SK-N-SH (cell line): Measurements from ENCODE around the gene C14orf119. TPM values are rescaled to one million over a fixed set of nuclear protein-coding genes. Genes with fewer than 3 reads are reported as not detected.

Experiments
- CTCF ChIA-PET: fragments of 300-600, 350-600 bp; formaldehyde crosslinking; extraction: SDS; loops from one replicate; lab custom pipeline; 2021; lab: Yijun Ruan, JAX
- POLR2A ChIA-PET: fragments of 350-600 bp; sonication (Branson Sonifier 250); formaldehyde crosslinking; extraction: SDS; loops from one replicate; lab custom pipeline; 2020; ENCODE audit warnings: antibody characterized with exemption, inconsistent platforms; lab: Yijun Ruan, JAX
- DNase-seq: peaks from one replicate; pipeline ENCODE4 v3.0.0; 2012
- H2AFZ ChIP-seq: fragments of 200-600 bp; sonication (generic); 2 replicates; pipeline ENCODE4 v1.8.1; 2016; ENCODE audit warnings: antibody characterized with exemption, mild to moderate bottlenecking, low read depth
- H3F3A ChIP-seq: fragments of 200-600 bp; sonication (generic); replicated peaks from 2 replicates; pipeline ENCODE3; 2016; ENCODE audit warnings: antibody characterized with exemption, mild to moderate bottlenecking; ENCODE audit not compliant: insufficient read depth
- H3K27ac ChIP-seq, 2 experiments: fragments of 200-500 bp in 1 of 2; fragments of 200-600 bp in 1 of 2; sonication (Bioruptor generic) in 1 of 2; sonication (generic), shearing (Covaris generic) in 1 of 2; 2 replicates each; pipeline versions ENCODE4 v1.5.1 to v1.6.1; 2014 to 2016; ENCODE audit warnings: low read depth in 2 of 2, inconsistent platforms in 1 of 2, low read length in 1 of 2, mild to moderate bottlenecking in 1 of 2, mixed read lengths in 1 of 2
- H3K27me3 ChIP-seq: fragments of 200-600 bp; sonication (generic), shearing (Covaris generic); 2 replicates; pipeline ENCODE4 v1.6.1; 2016; ENCODE audit warnings: mixed run types; ENCODE audit not compliant: insufficient read depth
- H3K36me3 ChIP-seq, 2 experiments: fragments of 200-500 bp in 1 of 2; fragments of 200-600 bp in 1 of 2; sonication (Bioruptor generic) in 1 of 2; sonication (generic) in 1 of 2; replicated peaks in 1 of 2; 2 replicates each; pipeline versions ENCODE3 to v1.5.1; 2014 to 2016; ENCODE audit warnings: low read length in 1 of 2, mild to moderate bottlenecking in 1 of 2; ENCODE audit not compliant: insufficient read depth in 2 of 2, control insufficient read depth in 1 of 2
- H3K4me1 ChIP-seq, 2 experiments: fragments of 200-500 bp in 1 of 2; fragments of 200-600 bp in 1 of 2; sonication (Bioruptor generic) in 1 of 2; sonication (generic), shearing (Covaris generic) in 1 of 2; 2 replicates each; pipeline versions ENCODE4 v1.5.1 to v1.6.1; 2014 to 2016; ENCODE audit warnings: low read depth in 1 of 2, low read length in 1 of 2, mixed run types in 1 of 2; ENCODE audit not compliant: insufficient read depth in 2 of 2, control insufficient read depth in 1 of 2
- H3K4me2 ChIP-seq: fragments of 200-600 bp; sonication (generic), shearing (Covaris generic); 2 replicates; pipeline ENCODE4 v1.6.1; 2017; ENCODE audit warnings: mixed run types
- H3K4me3 ChIP-seq, 2 experiments: fragments of 200-500 bp in 1 of 2; fragments of 200-600 bp in 1 of 2; sonication (Bioruptor generic) in 1 of 2; sonication (generic), shearing (Covaris generic) in 1 of 2; 2 replicates each; pipeline versions ENCODE4 v1.5.1 to v1.8.1; 2014 to 2016; ENCODE audit warnings: low read depth in 2 of 2, inconsistent platforms in 1 of 2, low read length in 1 of 2, mild to moderate bottlenecking in 1 of 2, mixed read lengths in 1 of 2, moderate library complexity in 1 of 2
- H3K79me2 ChIP-seq: fragments of 200-600 bp; sonication (generic); 2 replicates; pipeline ENCODE4 v1.8.1; 2017; ENCODE audit warnings: mild to moderate bottlenecking; ENCODE audit not compliant: insufficient read depth
- H3K9ac ChIP-seq: fragments of 200-600 bp; sonication (generic); 2 replicates; pipeline ENCODE4 v1.6.1; 2017; ENCODE audit warnings: mixed run types
- H3K9me2 ChIP-seq: fragments of 200-600 bp; sonication (generic); 2 replicates; pipeline ENCODE4 v1.6.1; 2017; ENCODE audit warnings: mixed run types
- H3K9me3 ChIP-seq: fragments of 200-600 bp; sonication (generic); 2 replicates; pipeline ENCODE4 v1.6.1; 2017; ENCODE audit warnings: mixed run types, mild to moderate bottlenecking, moderate library complexity
- H4K20me1 ChIP-seq: fragments of 200-600 bp; sonication (generic); 2 replicates; pipeline ENCODE4 v1.6.1; 2017; ENCODE audit warnings: mild to moderate bottlenecking, mixed run types; ENCODE audit not compliant: insufficient read depth
- ELF1 ChIP-seq: IDR thresholded peaks from 2 replicates; pipeline ENCODE4 v1.4.0; 2012
- EZH2phosphoT487 ChIP-seq: fragments of 200-600 bp; sonication (generic); IDR thresholded peaks from 2 replicates; pipeline ENCODE4 v1.6.1; 2017; ENCODE audit warnings: low read depth, mixed run types, mild to moderate bottlenecking, antibody characterized with exemption, moderate library complexity, borderline replicate concordance
- GATA2 ChIP-seq: sonication (generic); formaldehyde crosslinking; IDR thresholded peaks from 2 replicates; pipeline ENCODE4 v1.5.0; 2020; ENCODE audit warnings: mild to moderate bottlenecking, missing genetic modification reagents
- JUND ChIP-seq: IDR thresholded peaks from 2 replicates; pipeline ENCODE4 v1.4.0; 2012
- MEF2A ChIP-seq: IDR thresholded peaks from 2 replicates; pipeline ENCODE4 v1.4.0; 2012; ENCODE audit warnings: low read depth, borderline replicate concordance
- MXI1 ChIP-seq: IDR thresholded peaks from 2 replicates; pipeline ENCODE4 v1.6.1; 2012; ENCODE audit warnings: mild to moderate bottlenecking, low read depth, low read length, improper control_type of control experiment
- POLR2AphosphoS5 ChIP-seq: IDR thresholded peaks from 2 replicates; pipeline ENCODE4 v1.6.1; 2012; ENCODE audit warnings: low read depth, low read length
- RAD21 ChIP-seq: IDR thresholded peaks from 2 replicates; pipeline ENCODE4 v1.6.1; 2012; ENCODE audit warnings: mild to moderate bottlenecking, low read length
- SIN3A ChIP-seq: IDR thresholded peaks from 2 replicates; pipeline ENCODE4 v1.6.1; 2012; ENCODE audit warnings: low read depth, mild to moderate bottlenecking, low read length, moderate library complexity, borderline replicate concordance
- SMC3 ChIP-seq: IDR thresholded peaks from 2 replicates; pipeline ENCODE4 v1.6.1; 2012; ENCODE audit warnings: low read depth, low read length, improper control_type of control experiment
- TAF1 ChIP-seq: IDR thresholded peaks from 2 replicates; pipeline ENCODE4 v1.6.1; 2012; ENCODE audit warnings: low read depth, mild to moderate bottlenecking, low read length, moderate library complexity, borderline replicate concordance
- YY1 ChIP-seq: IDR thresholded peaks from 2 replicates; pipeline ENCODE4 v1.4.0; 2012; ENCODE audit warnings: low read depth, mild to moderate bottlenecking
- WGBS: methylation state at CpG from one replicate; pipeline ENCODE4 v1.1.6; 2017; ENCODE audit warnings: low lambda C conversion rate; 5-methylcytosine and 5-hydroxymethylcytosine counted together
- polyA plus RNA-seq, 3 experiments: library from polyadenylated mRNA; depleted of rRNA; stranded (reverse); fragments of >200 nt; gene quantifications; 2 replicates each; pipeline ENCODE4 v1.2.3, GENCODE V29; 2012
- TF ChIP-seq, protein P1 (sequence below): IDR thresholded peaks from 2 replicates; pipeline ENCODE4 v1.4.0; 2012; ENCODE audit warnings: low read depth
- TF ChIP-seq, protein P2 (sequence below): IDR thresholded peaks from 2 replicates; pipeline ENCODE4 v1.4.0; 2012; ENCODE audit warnings: low read depth, borderline replicate concordance
- TF ChIP-seq, protein P3 (sequence below): fragments of 200-600 bp; sonication (generic); IDR thresholded peaks from 2 replicates; pipeline ENCODE4 v1.6.1; 2017; ENCODE audit warnings: antibody characterized with exemption, mild to moderate bottlenecking, moderate library complexity
- TF ChIP-seq, protein P4 (sequence below): fragments of 150-350 bp; IDR thresholded peaks from 2 replicates; pipeline ENCODE4 v1.6.1; 2016; ENCODE audit warnings: mild to moderate bottlenecking, low read depth, low read length

The C14orf119 gene
- polyA plus RNA-seq, 1 of the 3 experiments (the other 2 are of a cell fraction) = 55.2 TPM

DNA sequence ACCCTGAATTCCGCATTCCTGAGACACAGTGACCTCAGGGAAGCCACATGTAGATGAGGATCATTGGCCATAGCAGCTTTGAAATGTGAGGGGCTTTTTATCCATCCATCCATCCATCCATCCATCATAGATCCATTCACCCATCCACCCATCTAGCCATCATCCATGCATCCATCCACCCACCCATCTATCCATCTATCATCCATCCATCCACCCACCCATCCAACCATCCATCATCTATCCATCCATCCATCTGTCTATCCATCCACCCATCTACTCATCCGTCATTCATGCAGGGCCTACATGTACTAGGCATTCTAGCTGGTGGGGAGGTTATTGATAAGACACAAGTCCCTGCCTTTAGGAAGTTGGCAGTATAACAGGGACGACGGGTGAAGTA lies 51.7 kb downstream of the C14orf119 start:
- no peaks in the 10 kb centered on the region; a peak in 1 of 4 replicates for H3K4me1 ChIP-seq
- no peaks in the 10 kb centered on the region for H3K9me2 ChIP-seq
- H3K4me3 ChIP-seq = no peak overlapping the region
- H3K79me2 ChIP-seq = no peaks in the 10 kb centered on the region
- WGBS = 30% methylated on average over 4 of the region's 4 CpGs
- DNase-seq = no peak
- no peaks in the 10 kb centered on the region for H3K36me3 ChIP-seq
- H3F3A ChIP-seq = no peaks in the 10 kb centered on the region
- no peaks in the 10 kb centered on the region for H3K9me3 ChIP-seq
- ChIA-PET CTCF (interaction anchor here (1.4 to 2.1 kb wide), 2 partner anchors 11 to 40 kb away, joined by 3 to 6 read pairs; no protein-coding TSS in a partner anchor), POLR2A (no interaction called here)
- H3K4me2 ChIP-seq = no peak overlapping the region
- no peak overlapping the region for H2AFZ ChIP-seq
- peaks cover 9% of the 10 kb centered on the region; the same call in 1 of the 2 replicates for H3K27me3 ChIP-seq
- no peaks in the 10 kb centered on the region for H4K20me1 ChIP-seq
- no peak overlapping the region for H3K27ac ChIP-seq
- H3K9ac ChIP-seq = no peak overlapping the region
- no peak for TF ChIP-seq GATA2 (CRISPR knock-in tag)
- TF ChIP-seq POLR2AphosphoS5 = no peak
- TF ChIP-seq, protein P1, sequence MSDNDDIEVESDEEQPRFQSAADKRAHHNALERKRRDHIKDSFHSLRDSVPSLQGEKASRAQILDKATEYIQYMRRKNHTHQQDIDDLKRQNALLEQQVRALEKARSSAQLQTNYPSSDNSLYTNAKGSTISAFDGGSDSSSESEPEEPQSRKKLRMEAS = no peak
- no peak for TF ChIP-seq SIN3A
- no peak for TF ChIP-seq RAD21
- no peak for TF ChIP-seq SMC3
- TF ChIP-seq, protein P2, sequence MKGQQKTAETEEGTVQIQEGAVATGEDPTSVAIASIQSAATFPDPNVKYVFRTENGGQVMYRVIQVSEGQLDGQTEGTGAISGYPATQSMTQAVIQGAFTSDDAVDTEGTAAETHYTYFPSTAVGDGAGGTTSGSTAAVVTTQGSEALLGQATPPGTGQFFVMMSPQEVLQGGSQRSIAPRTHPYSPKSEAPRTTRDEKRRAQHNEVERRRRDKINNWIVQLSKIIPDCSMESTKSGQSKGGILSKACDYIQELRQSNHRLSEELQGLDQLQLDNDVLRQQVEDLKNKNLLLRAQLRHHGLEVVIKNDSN = no peak
- TF ChIP-seq JUND = no peak
- TF ChIP-seq MEF2A = no peak
- TF ChIP-seq, protein P3, sequence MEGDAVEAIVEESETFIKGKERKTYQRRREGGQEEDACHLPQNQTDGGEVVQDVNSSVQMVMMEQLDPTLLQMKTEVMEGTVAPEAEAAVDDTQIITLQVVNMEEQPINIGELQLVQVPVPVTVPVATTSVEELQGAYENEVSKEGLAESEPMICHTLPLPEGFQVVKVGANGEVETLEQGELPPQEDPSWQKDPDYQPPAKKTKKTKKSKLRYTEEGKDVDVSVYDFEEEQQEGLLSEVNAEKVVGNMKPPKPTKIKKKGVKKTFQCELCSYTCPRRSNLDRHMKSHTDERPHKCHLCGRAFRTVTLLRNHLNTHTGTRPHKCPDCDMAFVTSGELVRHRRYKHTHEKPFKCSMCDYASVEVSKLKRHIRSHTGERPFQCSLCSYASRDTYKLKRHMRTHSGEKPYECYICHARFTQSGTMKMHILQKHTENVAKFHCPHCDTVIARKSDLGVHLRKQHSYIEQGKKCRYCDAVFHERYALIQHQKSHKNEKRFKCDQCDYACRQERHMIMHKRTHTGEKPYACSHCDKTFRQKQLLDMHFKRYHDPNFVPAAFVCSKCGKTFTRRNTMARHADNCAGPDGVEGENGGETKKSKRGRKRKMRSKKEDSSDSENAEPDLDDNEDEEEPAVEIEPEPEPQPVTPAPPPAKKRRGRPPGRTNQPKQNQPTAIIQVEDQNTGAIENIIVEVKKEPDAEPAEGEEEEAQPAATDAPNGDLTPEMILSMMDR = no peak

DNA sequence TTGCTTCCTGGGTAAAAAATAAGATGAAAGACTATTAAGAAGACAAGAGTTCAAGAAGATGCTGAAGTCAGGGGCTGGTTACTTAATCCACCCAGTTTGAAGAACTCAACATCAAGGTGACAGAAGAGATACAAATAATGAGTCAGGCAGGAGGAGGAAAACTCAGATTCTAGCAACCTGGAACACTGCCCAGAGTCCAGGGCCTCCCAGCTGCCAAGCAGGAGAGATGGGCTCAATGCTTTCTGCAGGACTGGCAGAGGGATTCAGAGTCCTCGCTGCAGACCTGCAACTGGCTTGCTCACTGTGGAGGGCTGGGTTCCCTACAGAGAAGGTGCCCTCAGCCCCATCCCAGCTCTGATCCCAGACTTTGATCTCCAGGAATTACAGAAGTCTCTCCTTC lies 52.4 kb downstream of the C14orf119 start:
- Histone ChIP-seq H4K20me1 (no peaks in the 10 kb centered on the region), H3K4me3 (no peak overlapping the region)
- TF ChIP-seq, protein P2 = no peak
- no peak for TF ChIP-seq TAF1
- TF ChIP-seq RAD21 = no peak
- TF ChIP-seq, protein P1 = no peak
- no peak for TF ChIP-seq EZH2phosphoT487
- TF ChIP-seq, protein P4, sequence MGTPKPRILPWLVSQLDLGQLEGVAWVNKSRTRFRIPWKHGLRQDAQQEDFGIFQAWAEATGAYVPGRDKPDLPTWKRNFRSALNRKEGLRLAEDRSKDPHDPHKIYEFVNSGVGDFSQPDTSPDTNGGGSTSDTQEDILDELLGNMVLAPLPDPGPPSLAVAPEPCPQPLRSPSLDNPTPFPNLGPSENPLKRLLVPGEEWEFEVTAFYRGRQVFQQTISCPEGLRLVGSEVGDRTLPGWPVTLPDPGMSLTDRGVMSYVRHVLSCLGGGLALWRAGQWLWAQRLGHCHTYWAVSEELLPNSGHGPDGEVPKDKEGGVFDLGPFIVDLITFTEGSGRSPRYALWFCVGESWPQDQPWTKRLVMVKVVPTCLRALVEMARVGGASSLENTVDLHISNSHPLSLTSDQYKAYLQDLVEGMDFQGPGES = no peak
- no peak for TF ChIP-seq POLR2AphosphoS5
- TF ChIP-seq ELF1 = no peak
- TF ChIP-seq YY1 = no peak
- no peak for TF ChIP-seq MXI1
- TF ChIP-seq GATA2 (CRISPR knock-in tag) = no peak
- TF ChIP-seq, all 33 proteins: peak for 0
- ChIA-PET CTCF (interaction anchor here (1.6 to 2.1 kb wide), 2 partner anchors 13 to 39 kb away, joined by 4 to 6 read pairs; no protein-coding TSS in a partner anchor), POLR2A (no interaction called here)
- H3K4me1 ChIP-seq = no peaks in the 10 kb centered on the region
- no peaks in the 10 kb centered on the region for H3K36me3 ChIP-seq
- no peak overlapping the region for H3K9ac ChIP-seq
- H3K9me3 ChIP-seq = no peaks in the 10 kb centered on the region
- WGBS = 29% methylated on average over 1 of the region's 1 CpG
- no peak overlapping the region for H3K4me2 ChIP-seq
- H3K27ac ChIP-seq = no peak overlapping the region
- no peaks in the 10 kb centered on the region for H3K79me2 ChIP-seq
- no peak overlapping the region for H2AFZ ChIP-seq
- DNase-seq = no peak
- H3K27me3 ChIP-seq = peaks cover 9% of the 10 kb centered on the region; the same call in 1 of the 2 replicates
- H3K9me2 ChIP-seq = no peaks in the 10 kb centered on the region
- H3F3A ChIP-seq = no peaks in the 10 kb centered on the region
